ENCODE results near the gene RELT.
A peak's percentile ranks its signal among the peaks of the same experiment; 100 is the strongest.

The RELT gene

DNA sequence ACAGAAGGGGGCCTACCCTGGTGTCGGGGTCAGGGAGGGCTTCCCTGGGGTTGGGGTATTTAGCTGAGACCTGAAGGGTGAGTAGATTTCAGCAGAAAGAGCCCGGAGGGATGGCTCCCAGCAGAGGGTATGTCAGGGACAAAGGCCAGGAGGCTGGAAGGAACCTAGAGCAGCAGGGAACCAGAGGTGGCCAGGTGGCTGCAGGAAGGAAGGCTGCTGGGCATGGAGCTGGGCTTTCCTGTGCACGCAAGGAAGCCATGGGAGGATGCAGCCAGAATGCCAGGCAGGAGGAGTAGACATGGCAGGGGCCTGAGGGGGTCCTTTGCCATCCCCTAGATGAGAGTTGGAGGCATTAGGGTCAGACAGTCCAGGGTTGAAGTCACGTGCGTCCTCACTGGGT is 27.4 kb upstream of the RELT start:
- no peak for DNase-seq

GRCh38 chr11:73349633-73350032 is 26.6 kb upstream of the RELT start:
- no peak for DNase-seq

DNA sequence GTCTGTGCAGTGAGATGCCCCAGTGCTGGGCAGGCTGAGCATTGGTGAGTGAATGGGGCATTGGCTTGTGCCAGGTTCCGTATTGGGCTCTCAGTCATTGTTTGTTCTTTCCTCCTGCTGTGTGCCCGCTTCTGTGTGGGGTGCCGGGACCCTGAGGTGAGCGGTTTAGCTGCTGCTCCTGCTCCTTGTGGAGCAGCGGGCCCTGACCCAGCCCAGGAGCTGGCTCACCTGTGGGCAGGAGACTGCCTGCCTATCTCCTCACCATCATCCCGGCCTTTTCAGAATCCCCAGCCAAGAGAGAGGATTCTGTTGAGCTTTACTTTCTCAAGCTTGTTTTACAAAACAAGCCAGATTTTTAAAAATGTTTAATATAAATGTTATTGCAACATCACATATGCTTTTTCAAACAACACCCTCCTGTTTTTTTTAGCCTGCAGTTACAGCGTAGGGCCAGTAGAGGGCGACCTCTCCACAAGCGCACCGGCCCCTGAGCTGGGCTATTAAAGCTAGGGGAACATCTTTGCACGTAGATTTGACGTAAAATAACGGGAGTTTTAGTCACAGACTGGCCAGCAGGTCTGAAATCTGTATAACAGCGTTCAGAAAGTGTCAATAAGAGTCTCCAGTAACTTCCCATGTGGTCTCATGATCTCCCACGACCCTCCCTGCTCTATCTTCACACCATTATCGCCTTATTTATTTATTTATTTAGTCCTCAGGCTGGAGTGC is 25.1 kb upstream of the RELT start:
- peak; percentile 73 to 75 for DNase-seq

DNA sequence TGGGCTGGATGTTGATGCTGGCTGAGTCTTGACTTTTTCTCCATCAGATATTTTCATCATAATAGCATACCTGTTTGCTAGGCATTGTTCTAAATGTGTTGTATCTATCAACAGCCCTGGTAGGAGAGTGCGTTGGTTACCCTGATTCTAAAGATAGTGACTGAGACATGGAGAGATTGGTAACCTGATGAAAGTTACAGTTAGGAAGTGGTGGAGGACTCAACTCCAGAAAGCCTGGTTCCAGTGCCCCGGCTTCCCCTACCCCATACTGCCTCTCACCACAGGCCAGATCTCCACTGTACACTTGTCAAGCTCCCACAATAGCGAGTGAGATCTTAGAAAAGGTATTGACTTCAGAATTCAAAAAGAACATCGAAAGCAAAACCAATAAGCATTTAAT is 22.8 kb upstream of the RELT start:
- DNase-seq: no peak

- no peak for DNase-seq
Observed at GRCh38 chr11:73355109-73355508, 21.1 kb upstream of the RELT start.

GRCh38 chr11:73356979-73357860 is 19.0 kb upstream of the RELT start:
- no peak for DNase-seq

GRCh38 chr11:73358071-73358470 is 18.1 kb upstream of the RELT start:
- DNase-seq: no peak

- no peak for DNase-seq
Observed at GRCh38 chr11:73359341-73359740, 16.9 kb upstream of the RELT start.

DNA sequence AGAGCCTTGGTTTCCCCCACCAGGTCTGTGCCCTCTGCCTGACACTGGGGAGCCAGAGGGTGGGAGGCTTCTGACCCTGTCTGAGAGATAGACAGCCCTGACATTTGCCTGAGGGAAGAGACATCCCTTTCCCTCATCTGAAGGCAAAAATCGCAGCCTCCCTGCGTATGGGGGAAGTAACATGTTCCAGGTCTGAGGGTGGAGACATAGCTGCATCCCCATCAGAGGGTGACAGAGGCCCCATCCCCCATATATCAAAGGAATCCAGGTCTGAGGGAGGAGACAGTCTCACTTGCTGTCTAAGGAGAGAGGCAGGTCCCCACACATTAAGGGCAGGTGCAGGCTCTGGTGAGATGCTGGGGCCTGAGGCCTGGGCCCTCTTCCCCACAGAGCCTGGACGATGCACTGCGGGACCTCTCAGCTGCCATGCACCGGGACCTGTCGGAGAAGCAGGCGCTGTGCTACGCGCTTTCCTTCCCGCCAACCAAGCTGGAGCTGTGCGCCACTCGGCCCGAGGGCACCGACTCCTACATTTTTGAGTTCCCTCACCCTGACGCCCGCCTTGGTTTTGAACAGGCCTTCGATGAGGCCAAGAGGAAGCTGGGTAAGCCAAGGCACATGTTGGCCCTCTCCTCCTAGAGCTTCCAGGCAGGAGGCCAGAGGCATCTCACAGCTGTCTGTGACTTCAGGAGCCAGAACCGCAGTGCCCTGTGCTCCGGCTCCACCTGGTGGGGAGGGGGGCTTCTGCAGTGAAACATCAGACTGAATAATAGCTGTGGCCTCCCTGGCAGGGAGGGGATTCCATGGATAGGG is 16.1 kb upstream of the RELT start:
- peak in 1 of 2 donors; percentile 24 for DNase-seq

GRCh38 chr11:73360743-73361369 is 15.3 kb upstream of the RELT start:
- no peak for DNase-seq

GRCh38 chr11:73361953-73362776 is 14.0 kb upstream of the RELT start:
- no peak for DNase-seq

DNA sequence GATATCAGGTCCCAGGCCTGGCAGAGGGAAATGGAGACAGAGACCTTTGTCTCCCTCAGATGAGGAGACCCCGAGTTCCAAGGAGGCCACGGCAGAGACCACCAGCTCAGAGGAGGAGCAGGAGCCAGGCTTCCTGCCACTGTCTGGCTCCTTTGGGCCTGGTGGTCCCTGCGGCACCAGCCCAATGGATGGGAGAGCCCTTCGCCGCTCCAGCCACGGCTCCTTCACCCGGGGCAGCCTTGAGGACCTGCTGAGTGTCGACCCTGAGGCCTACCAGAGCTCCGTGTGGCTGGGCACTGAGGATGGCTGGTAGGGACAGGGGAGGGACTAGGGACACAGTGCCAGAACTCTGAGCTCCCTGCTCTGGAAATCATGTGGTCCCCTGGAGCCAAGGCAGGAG is 13.1 kb upstream of the RELT start:
- DNase-seq: no peak

DNA sequence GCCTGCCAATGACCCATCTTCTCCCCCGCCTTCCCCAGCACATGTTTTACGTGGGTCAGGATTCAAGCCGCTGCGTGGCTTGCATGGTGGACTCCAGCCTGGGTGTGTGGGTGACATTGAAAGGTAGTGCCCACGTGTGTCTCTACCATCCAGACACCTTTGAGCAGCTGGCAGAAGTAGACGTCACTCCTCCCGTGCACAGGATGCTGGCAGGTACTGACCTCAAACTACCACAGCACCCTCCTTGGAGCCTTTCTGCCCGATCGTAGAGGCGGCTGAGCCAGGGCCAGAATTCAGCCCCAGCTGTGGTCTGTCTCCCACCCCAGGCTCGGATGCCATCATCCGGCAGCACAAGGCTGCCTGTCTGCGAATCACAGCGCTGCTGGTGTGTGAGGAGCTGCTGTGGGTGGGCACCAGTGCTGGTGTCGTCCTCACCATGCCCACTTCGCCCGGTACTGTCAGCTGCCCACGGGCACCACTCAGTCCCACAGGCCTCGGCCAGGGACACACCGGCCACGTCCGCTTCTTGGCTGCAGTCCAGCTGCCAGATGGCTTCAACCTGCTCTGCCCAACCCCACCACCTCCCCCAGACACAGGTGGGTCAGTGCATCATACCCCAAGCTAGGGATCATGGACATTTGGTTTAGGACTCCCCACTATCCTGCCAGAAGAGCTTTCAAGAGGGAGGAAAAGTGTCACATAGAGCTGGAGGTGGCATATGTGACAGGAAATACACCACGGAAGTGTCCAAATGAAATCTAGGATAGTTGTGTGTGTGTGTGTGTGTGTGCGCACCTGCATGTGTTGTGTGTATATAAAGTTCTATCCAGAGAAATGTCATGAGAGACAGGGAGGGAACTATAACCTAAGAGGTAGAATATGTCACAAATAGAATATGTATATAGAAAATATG is 10.6 kb upstream of the RELT start:
- no peak for DNase-seq

DNA sequence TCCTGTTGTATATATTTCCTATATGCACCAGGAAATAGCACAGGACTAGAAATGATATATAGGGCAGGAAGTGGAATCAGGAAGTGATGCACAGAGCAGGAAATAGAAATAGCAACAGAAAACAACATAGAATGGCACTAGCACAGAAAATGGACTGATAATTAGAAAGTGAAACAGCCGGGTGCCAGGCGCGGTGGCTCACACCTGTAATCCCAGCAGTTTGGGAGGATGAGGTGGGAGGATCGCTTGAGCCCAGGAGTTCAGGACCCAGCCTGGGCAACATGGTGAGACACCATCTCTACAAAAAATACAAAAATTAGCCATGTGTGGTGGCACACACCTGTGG is 10.0 kb upstream of the RELT start:
- DNase-seq: peak; percentile 36 to 63

DNA sequence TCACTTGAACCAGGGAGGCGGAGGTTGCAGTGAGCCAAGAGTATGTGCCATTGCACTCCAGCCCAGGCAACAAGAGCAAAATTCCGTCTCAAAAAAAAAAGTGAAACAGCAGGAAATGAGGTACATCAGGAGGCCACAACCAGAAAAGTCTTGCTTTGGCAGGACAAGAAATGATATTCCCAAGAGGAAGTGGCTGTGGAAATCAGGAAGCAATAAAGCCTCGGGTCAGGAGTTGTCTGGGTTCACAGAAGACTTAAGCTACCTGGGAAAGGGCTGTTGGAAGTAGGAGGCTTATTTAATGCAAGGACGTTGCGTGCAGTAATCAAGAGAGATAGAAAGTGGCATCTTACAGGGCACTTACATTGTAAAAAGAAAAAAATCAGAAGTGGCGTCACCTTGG is 9.2 kb upstream of the RELT start:
- DNase-seq: no peak

DNA sequence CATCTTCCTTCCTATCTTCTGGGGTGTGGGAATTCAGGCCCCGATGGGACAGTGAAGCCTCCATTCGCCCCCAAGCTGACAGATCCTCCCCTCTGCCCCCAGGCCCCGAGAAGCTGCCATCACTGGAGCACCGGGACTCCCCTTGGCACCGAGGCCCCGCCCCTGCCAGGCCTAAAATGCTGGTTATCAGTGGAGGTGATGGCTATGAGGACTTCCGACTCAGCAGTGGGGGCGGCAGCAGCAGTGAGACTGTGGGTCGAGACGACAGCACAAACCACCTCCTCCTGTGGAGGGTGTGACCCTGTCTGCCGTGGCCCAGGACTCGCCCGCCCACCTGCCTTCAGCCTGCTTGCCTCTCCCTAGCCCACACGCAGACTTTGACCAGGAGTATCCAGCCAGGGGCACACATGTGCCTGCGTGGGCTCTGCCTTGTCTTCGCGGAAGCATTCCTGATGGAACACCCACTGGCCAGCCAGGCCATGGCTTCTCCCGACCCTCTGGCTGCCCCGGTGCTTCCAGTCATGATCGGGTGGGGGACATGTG is 8.6 kb upstream of the RELT start:
- peak in 1 of 2 donors; percentile 28 for DNase-seq

DNA sequence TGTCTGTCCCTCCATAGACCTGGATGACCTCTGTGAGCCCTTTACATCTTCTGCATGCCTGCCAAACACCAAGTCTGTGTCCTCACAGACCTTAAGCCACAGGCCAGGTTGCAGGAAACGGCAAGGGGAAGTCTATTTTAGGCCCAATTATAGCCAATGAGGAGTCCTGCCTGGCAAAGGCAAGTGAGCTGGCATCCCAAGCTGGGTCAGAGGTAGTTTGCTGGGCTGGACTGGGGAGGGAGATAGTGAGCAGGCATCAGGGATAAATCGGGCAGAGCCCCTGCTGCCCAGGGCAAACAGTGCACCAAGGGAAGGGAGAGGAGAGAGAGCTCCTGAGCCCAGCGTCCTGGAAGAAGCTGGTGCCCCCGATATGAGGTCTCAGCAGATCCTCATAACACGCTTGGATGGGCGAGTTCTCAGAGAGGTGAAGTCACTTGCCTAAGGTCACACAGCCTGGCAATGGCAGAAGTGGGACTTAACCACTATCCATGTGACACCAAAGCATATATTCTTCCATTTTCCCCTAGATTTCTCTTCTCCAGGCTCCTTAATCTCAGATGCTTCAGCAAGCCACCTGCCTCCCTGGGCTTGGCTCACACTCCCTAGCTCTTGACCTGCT is 3.7 kb upstream of the RELT start:
- no peak for DNase-seq

- DNase-seq: no peak
Observed at GRCh38 chr11:73374151-73374550, 2.0 kb upstream of the RELT start.

DNA sequence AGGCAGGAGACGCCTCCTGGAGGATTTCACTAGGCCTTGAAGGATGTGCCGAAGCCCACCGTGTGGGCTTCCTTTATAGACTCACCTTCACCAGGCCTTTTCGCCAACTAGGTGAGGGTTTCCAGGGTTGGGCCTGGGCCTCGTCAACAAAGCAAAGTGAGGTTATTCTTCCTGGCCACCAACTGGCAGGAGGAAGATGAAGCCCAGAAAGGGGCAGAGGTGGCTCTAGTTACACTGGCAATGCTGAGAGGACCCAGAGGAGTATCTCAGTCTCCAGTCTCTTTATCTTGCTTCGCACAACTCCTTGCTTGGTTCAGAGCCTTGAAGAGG is 404 bp upstream of the RELT start:
- DNase-seq: no peak
